ENCODE data around the gene HEXB.

The HEXB gene

GRCh38 chr5:74761241-74761640 is 76.2 kb downstream of the HEXB start:
- no peak for DNase-seq

DNA sequence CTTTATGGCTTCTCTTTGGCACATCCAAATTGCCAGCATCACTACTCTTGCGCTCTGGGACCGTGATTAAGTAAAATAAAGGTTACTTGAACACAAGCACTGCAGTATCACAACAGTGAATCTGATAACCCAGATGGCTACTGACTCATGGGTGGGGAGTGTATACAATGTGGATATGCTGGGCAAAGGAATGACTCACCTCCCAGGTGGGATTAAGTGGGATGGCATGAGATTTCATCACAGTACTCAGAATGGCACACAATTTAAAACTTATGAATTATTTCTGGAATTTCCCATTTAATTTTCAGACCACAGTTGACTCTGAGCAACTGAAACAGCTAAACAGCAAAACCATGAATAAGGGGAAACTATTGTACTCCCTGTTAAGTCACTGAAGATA is 77.6 kb downstream of the HEXB start:
- DNase-seq: no peak

DNA sequence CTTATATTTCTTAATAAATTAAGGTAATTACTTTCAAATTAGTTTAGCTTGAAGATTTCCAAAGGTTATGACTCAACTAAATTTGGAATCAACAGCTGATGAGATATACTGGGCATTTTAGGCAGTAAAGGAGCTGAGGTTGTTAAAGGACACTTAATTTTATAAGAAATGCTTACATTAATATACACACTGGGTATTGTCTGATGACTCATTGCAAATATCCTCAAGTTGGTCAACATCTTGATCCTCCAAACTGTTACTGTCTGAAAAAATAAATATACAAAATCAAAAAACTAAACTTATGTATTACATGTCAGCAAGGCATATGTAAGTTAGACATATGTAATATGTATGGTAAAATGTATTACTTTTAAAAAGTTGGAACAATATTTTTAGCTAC is 78.5 kb downstream of the HEXB start:
- DNase-seq: no peak

GRCh38 chr5:74765201-74765600 is 80.2 kb downstream of the HEXB start:
- no peak for DNase-seq

- no peak for DNase-seq
Measured at GRCh38 chr5:74765929-74766328, 80.9 kb downstream of the HEXB start.

GRCh38 chr5:74766418-74766848 is 81.4 kb downstream of the HEXB start:
- peak in 1 of 2 experiments; percentile 49 for DNase-seq

DNA sequence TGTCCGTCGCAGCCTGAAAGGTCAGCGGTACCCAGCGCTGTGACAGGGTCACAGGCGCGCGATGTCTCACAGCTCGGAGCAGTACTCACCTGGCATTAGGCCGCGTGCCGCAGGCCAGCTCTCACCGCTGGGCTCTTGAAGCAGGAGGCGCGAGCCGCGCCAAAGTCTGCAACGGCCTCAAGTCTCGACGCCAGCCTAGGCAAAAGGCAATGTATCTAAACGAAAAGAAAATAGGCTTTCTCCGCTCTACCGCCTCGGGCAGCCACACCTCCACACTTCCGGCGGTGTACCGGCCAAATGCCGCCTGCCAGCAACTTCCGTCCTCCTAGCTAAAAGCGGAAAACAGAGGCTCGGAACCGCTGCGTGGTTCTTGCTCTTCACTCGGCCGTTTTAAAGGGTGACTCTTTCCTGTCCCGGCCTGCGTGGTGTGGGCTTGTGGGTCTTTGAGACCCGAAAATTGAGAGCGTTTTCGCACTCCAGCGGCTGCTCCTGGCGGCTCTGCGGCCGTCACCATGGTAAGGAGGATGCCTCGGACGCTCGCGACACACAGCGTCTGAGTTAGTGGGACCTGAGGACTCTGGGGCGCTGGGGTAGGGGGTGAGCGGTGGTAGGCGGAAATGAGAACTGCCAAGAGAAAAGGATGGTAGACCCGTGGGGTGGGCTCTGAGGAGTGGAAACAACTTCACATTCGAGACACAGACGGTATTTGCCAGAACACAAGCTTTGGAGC is 82.0 kb downstream of the HEXB start, which contains the start of the genes GFM2 and NSA2:
Gene GFM2, minus strand, starts transcription at position 269 of the 730 bp plus-strand sequence. CDS start 3,375 bp downstream, outside the sequence.
Gene NSA2, plus strand, starts transcription at position 401 of the 730 bp plus-strand sequence. Its CDS starts 112 bp downstream, at position 513.
- DNase-seq: peak; percentile 88 to 89

- peak in 1 of 2 experiments; percentile 30 for DNase-seq
Measured at GRCh38 chr5:74767579-74767913, 82.5 kb downstream of the HEXB start.
